ENCODE data around the gene TSTD1.

The TSTD1 gene

GRCh38 chr1:161080441-161081405 is 42.0 kb upstream of the TSTD1 start:
- H3K4me2 ChIP-seq (ENCODE audit: low read length): no peak overlapping the region
- H3K79me2 ChIP-seq: no peaks in the 10 kb centered on the region
- H3K36me3 ChIP-seq (ENCODE audit: control insufficient read depth, insufficient read depth, low read length): no peaks in the 10 kb centered on the region
- H3K4me1 ChIP-seq: no peaks in the 10 kb centered on the region
- no peak for TF ChIP-seq CTCF (IDR thresholded peaks at IDR 0.05)
- no peak overlapping the region for H3K27ac ChIP-seq
- no peak overlapping the region for H3K4me3 ChIP-seq (ENCODE audit: low read depth, low read length)
- no peak overlapping the region for H2AFZ ChIP-seq
- no peaks in the 10 kb centered on the region for H3K27me3 ChIP-seq (ENCODE audit: control insufficient read depth, insufficient read depth, low read length)
- no peak overlapping the region for H3K9ac ChIP-seq
- H3K9me3 ChIP-seq (ENCODE audit: control insufficient read depth, low read length): no peaks in the 10 kb centered on the region

- Histone ChIP-seq H3K79me2 (no peaks in the 10 kb centered on the region), H3K4me3 (ENCODE audit: low read depth, low read length) (no peak overlapping the region), H3K4me2 (ENCODE audit: low read length) (no peak overlapping the region), H3K27me3 (ENCODE audit: control insufficient read depth, insufficient read depth, low read length) (no peaks in the 10 kb centered on the region), H3K36me3 (ENCODE audit: control insufficient read depth, insufficient read depth, low read length) (no peaks in the 10 kb centered on the region), H3K9me3 (ENCODE audit: control insufficient read depth, low read length) (no peaks in the 10 kb centered on the region), H3K27ac (no peak overlapping the region), H3K9ac (no peak overlapping the region), H3K4me1 (no peaks in the 10 kb centered on the region), H2AFZ (no peak overlapping the region)
- no peak for TF ChIP-seq CTCF (IDR thresholded peaks at IDR 0.05)
Measured at GRCh38 chr1:161079436-161080110, 40.8 kb upstream of the TSTD1 start.

GRCh38 chr1:161077426-161077825 is 38.7 kb upstream of the TSTD1 start:
- no peak overlapping the region for H2AFZ ChIP-seq
- H3K36me3 ChIP-seq (ENCODE audit: control insufficient read depth, insufficient read depth, low read length): no peaks in the 10 kb centered on the region
- no peak overlapping the region for H3K9ac ChIP-seq
- no peak overlapping the region for H3K27ac ChIP-seq
- H3K4me1 ChIP-seq: no peaks in the 10 kb centered on the region
- no peaks in the 10 kb centered on the region for H3K79me2 ChIP-seq
- no peak overlapping the region for H3K4me3 ChIP-seq (ENCODE audit: low read depth, low read length)
- H3K4me2 ChIP-seq (ENCODE audit: low read length): no peak overlapping the region
- no peak for TF ChIP-seq CTCF (IDR thresholded peaks at IDR 0.05)
- H3K9me3 ChIP-seq (ENCODE audit: control insufficient read depth, low read length): no peaks in the 10 kb centered on the region
- no peaks in the 10 kb centered on the region for H3K27me3 ChIP-seq (ENCODE audit: control insufficient read depth, insufficient read depth, low read length)

GRCh38 chr1:161076410-161076809 is 37.6 kb upstream of the TSTD1 start:
- H3K4me2 ChIP-seq (ENCODE audit: low read length): no peak overlapping the region
- H3K27ac ChIP-seq: no peak overlapping the region
- no peaks in the 10 kb centered on the region for H3K4me1 ChIP-seq
- no peak overlapping the region for H3K9ac ChIP-seq
- H3K79me2 ChIP-seq: no peaks in the 10 kb centered on the region
- H3K27me3 ChIP-seq (ENCODE audit: control insufficient read depth, insufficient read depth, low read length): no peaks in the 10 kb centered on the region
- H2AFZ ChIP-seq: no peak overlapping the region
- no peaks in the 10 kb centered on the region for H3K9me3 ChIP-seq (ENCODE audit: control insufficient read depth, low read length)
- no peak overlapping the region for H3K4me3 ChIP-seq (ENCODE audit: low read depth, low read length)
- TF ChIP-seq CTCF (IDR thresholded peaks at IDR 0.05): no peak
- H3K36me3 ChIP-seq (ENCODE audit: control insufficient read depth, insufficient read depth, low read length): no peaks in the 10 kb centered on the region

Measured in parathyroid adenoma (tissue), 2 donors.